Hepatocyte (in vitro differentiated cells): ENCODE results near the gene VIL1. TPM values are rescaled to one million over a fixed set of nuclear protein-coding genes. Genes with fewer than 3 reads are reported as not detected.
A peak's percentile ranks its signal among the peaks of the same experiment; 100 is the strongest.

Experiments
- DNase-seq: peaks from one replicate; pipeline ENCODE4 v3.0.0-alpha.2; 2016; ENCODE audit warnings: low spot score
- H2AFZ ChIP-seq: fragments of 200-600 bp; sonication (generic); 2 replicates; pipeline ENCODE4 v1.6.0; 2016; ENCODE audit warnings: antibody characterized with exemption, mild to moderate bottlenecking
- H3K27ac ChIP-seq: fragments of 200-600 bp; sonication (generic); 2 replicates; pipeline ENCODE4 v1.5.1; 2016; ENCODE audit warnings: mild to moderate bottlenecking
- H3K27me3 ChIP-seq: fragments of 200-600 bp; sonication (generic); 2 replicates; pipeline ENCODE4 v1.6.1; 2016
- H3K36me3 ChIP-seq: fragments of 200-600 bp; sonication (generic); replicated peaks from 2 replicates; pipeline ENCODE4 v1.5.1; 2016; ENCODE audit warnings: low read depth; ENCODE audit not compliant: insufficient read depth
- H3K4me1 ChIP-seq: fragments of 200-600 bp; sonication (generic); 2 replicates; pipeline ENCODE4 v1.5.1; 2016; ENCODE audit warnings: mild to moderate bottlenecking, moderate library complexity; ENCODE audit not compliant: insufficient read depth
- H3K4me2 ChIP-seq: fragments of 200-600 bp; sonication (generic); 2 replicates; pipeline ENCODE4 v1.6.0; 2016
- H3K4me3 ChIP-seq: fragments of 200-600 bp; sonication (generic); 2 replicates; pipeline ENCODE4 v1.5.1; 2016; ENCODE audit warnings: mild to moderate bottlenecking
- H3K79me2 ChIP-seq: fragments of 200-600 bp; sonication (generic); 2 replicates; pipeline ENCODE4 v1.6.0; 2017; ENCODE audit warnings: mild to moderate bottlenecking
- H3K9me2 ChIP-seq: fragments of 200-600 bp; sonication (generic); replicated peaks from 2 replicates; pipeline ENCODE4 v1.6.0; 2017; ENCODE audit warnings: mild to moderate bottlenecking; ENCODE audit not compliant: insufficient read depth
- H3K9me3 ChIP-seq: fragments of 200-600 bp; sonication (generic); 2 replicates; pipeline ENCODE4 v1.5.1; 2016; ENCODE audit warnings: low read depth, mild to moderate bottlenecking
- H4K20me1 ChIP-seq: fragments of 200-600 bp; sonication (generic); 2 replicates; pipeline ENCODE4 v1.6.0; 2016; ENCODE audit warnings: mild to moderate bottlenecking; ENCODE audit not compliant: insufficient read depth, poor library complexity, severe bottlenecking
- CTCF ChIP-seq: fragments of 200-600 bp; sonication (generic); IDR thresholded peaks from 2 replicates; pipeline ENCODE4 v1.5.1; 2016; ENCODE audit warnings: antibody characterized with exemption, mild to moderate bottlenecking; ENCODE audit not compliant: poor library complexity
- EZH2 ChIP-seq: fragments of 200-600 bp; sonication (generic); IDR thresholded peaks from 2 replicates; pipeline ENCODE4 v1.6.1; 2016; ENCODE audit warnings: antibody characterized with exemption, mild to moderate bottlenecking, borderline replicate concordance
- EZH2phosphoT487 ChIP-seq: fragments of 200-600 bp; sonication (generic); IDR thresholded peaks from one replicate; pipeline ENCODE4 v1.6.1; 2018; ENCODE audit warnings: antibody characterized with exemption, mild to moderate bottlenecking, low read depth, moderate library complexity; ENCODE audit not compliant: unreplicated experiment, severe bottlenecking
- WGBS: methylation state at CpG from one replicate; pipeline ENCODE4 v1.1.6; 2016; ENCODE audit warnings: low lambda C conversion rate; ENCODE audit errors: missing lambda C conversion rate; 5-methylcytosine and 5-hydroxymethylcytosine counted together
- polyA plus RNA-seq: library from polyadenylated mRNA; unstranded; fragments of >200 nt; fragmentation: Nextera tagmentation; extraction: Ambion mirVana; gene quantifications from 2 replicates; pipeline ENCODE4 v1.2.1, GENCODE V29; 2016
- total RNA-seq: library from RNA; depleted of rRNA; stranded (reverse); fragments of >200 nt; gene quantifications from 2 replicates; pipeline ENCODE4 v1.2.3, GENCODE V29; 2014

Gene VIL1
- total and polyA plus RNA-seq, 2 experiments from 2014 or later = 160 to 261 TPM

GRCh38 chr2:218384975-218385374, 33.9 kb upstream of the VIL1 start:
- no peak for TF ChIP-seq CTCF
- TF ChIP-seq EZH2 = no peak
- no peak for TF ChIP-seq EZH2phosphoT487
- Histone ChIP-seq H3K4me3 (no peak overlapping the region), H3K4me2 (no peak overlapping the region), H3K36me3 (no peaks in the 10 kb centered on the region), H3K27me3 (no peaks in the 10 kb centered on the region), H3K9me3 (no peaks in the 10 kb centered on the region), H3K27ac (no peak overlapping the region), H4K20me1 (no peaks in the 10 kb centered on the region), H3K9me2 (no peaks in the 10 kb centered on the region), H3K79me2 (no peaks in the 10 kb centered on the region), H2AFZ (no peak overlapping the region), H3K4me1 (no peaks in the 10 kb centered on the region)
- DNase-seq = peak; percentile 3
- 88% methylated on average over 9 of the region's 9 CpGs for WGBS

GRCh38 chr2:218386505-218387368, 32.2 kb upstream of the VIL1 start:
- DNase-seq = peak; percentile 13
- no peak overlapping the region for H2AFZ ChIP-seq
- no peaks in the 10 kb centered on the region for H4K20me1 ChIP-seq
- no peaks in the 10 kb centered on the region for H3K4me1 ChIP-seq
- peak overlapping the region; percentile 71 for H3K4me2 ChIP-seq
- H3K36me3 ChIP-seq = no peaks in the 10 kb centered on the region
- peak overlapping the region; percentile 76 for H3K27ac ChIP-seq
- no peaks in the 10 kb centered on the region for H3K9me2 ChIP-seq
- H3K4me3 ChIP-seq = no peak overlapping the region
- no peaks in the 10 kb centered on the region for H3K9me3 ChIP-seq
- no peaks in the 10 kb centered on the region for H3K79me2 ChIP-seq
- TF ChIP-seq EZH2phosphoT487 = no peak
- TF ChIP-seq CTCF = no peak
- no peak for TF ChIP-seq EZH2
- H3K27me3 ChIP-seq = no peaks in the 10 kb centered on the region
- WGBS = 80% methylated on average over 22 of the region's 23 CpGs

DNA sequence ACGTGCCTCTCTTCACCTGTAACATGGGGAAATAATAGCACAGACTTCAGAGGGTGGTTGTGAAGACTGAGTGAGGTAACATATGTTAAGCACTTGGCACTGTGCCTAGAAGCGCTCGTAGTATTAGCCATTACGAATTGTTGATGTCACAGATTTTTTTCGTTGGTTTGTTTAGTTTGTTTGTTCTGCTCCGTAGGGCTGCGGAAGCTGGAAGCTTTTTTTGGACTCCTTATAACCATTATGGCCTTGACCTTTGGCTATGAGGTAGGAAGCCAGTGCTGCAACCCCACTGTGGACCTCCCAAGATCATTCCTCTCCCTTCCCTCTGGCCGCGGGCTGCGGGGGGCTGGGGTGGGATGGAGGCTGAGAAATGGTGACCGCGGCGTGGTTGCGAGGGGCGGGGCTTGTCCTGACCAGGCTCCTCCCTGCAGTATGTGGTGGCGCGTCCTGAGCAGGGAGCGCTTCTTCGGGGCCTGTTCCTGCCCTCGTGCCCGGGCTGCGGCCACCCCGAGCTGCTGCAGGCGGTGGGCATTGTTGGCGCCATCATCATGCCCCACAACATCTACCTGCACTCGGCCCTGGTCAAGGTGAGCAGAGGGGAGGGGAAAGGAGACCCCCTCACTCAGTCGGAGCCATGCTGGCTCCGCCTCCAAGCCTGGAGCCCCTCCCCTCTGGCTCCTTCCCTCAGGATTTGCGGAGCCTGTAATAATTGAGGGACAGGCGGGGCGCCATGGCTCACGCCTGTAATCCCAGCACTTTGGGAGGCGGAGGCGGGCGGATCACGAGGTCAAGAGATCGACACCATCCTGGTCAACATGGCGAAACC, 31.3 kb upstream of the VIL1 start:
- no peaks in the 10 kb centered on the region for H3K4me1 ChIP-seq
- no peak overlapping the region for H3K4me3 ChIP-seq
- H3K79me2 ChIP-seq = no peaks in the 10 kb centered on the region
- no peaks in the 10 kb centered on the region for H3K27me3 ChIP-seq
- no peaks in the 10 kb centered on the region for H3K36me3 ChIP-seq
- 13% methylated on average over 28 of the region's 38 CpGs for WGBS
- peak; percentile 93 for DNase-seq
- no peaks in the 10 kb centered on the region for H3K9me3 ChIP-seq
- peak overlapping the region; percentile 76 for H3K27ac ChIP-seq
- peak overlapping the region; percentile 71 for H3K4me2 ChIP-seq
- H3K9me2 ChIP-seq = no peaks in the 10 kb centered on the region
- TF ChIP-seq EZH2 (no peak), EZH2phosphoT487 (no peak), CTCF (no peak)
- peak overlapping the region; percentile 51 for H2AFZ ChIP-seq
- H4K20me1 ChIP-seq = no peaks in the 10 kb centered on the region
